ENCODE data around the gene LACTBL1.

LACTBL1 gene

DNA sequence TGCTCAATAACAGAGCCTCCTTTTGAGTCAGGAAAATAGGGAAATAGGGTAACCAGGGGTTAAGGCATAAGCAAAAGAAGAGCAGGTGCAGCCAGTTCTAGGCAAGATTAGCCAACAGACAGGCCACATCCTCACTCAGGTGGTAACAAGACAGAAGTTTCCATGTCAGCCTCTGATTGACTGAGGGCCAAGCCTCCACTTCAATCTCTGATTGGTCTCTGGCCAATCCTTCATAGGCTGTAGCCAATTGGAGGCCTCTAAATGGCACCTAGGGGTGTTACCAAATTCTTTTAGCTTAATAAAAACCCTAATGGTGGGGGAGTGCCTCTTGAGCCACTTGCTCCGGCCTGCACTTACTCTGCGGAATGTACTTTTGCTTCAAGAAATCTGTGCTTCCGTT is 37.2 kb downstream of the LACTBL1 start:
- no peak for DNase-seq

DNA sequence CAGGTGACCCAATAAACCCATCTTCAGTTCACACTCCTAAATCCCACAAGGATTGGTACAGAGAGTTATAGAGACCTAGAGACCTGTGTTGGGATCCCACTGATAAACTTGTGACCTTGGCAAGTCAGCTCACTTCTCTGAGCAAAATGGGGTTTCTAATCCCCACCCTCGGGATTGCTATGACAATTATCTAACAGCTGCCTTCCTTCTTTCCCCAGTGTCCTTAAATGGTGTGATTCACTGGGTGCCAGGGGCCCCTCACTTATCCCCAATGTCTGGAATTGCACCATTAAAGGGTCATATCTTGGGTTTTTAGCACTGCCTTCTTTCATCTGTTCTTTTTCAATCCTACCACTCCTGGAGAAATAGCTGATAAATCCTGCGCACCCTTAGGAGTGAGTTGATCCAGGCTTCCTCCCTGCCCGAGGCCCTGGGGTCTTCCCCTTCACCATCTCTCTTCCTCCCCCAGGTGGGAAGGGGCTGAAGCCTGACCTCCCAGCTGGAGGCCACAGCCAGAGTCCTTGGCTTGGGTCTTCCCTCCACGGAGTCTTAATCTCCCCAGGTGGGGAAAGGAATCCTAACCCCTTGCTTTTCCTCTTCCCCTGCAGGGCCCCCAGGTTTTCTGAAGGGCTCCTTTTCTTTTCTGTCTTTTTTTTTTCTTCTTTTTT is 39.7 kb downstream of the LACTBL1 start:
- no peak for DNase-seq

DNA sequence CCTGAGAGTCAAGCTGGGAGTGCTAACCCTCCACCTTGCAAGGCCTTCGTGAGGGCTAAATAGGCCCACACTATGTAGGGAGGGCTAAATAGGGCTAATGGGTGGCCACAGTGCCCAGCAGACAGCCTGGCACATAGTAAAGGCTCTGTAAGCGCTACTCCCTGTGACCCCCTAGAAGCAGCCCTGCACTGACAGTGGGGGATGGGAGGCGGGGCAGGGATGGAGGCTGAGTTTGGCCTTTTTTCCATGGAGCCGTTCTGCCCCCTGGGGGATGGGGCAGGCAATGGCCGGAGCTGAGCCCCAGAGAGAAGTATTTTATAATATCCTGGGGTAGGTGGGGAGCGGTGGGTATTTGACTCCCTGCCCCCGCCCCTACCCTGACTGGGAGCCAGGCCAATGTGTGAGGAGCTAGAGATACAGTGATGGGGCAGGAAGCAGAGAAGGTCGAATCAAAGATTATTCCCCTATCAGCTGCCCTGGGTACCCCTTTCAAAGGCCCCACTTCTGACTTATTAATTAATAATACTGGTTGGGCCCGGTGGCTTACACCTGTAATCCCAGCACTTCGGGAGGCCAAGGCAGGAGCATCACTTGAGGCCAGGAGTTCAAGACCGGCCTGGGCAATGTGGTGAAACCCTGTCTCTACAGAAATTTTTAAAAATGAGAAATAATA is 42.3 kb downstream of the LACTBL1 start:
- peak; percentile 52 for DNase-seq

DNA sequence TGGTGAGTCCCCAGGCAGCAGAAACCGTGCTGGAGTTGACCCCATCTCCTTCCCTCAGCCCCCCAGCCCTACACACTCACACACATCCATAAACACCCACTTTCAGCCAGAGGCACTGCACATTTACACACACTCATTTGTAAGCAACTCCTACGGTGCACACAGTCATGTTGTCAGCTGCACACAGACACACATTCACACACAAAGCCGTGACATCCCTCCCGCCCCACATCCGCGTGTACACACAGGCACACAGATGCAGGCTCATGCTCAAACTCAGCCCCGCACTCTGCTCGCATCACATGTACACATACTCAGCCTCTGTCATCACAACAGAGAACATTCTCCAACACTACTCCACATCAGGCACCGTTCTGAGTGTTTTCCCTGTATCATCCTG is 47.6 kb downstream of the LACTBL1 start:
- DNase-seq, result no peak

- no peak for DNase-seq
Observed at GRCh38 chr1:22922640-22923039, 50.0 kb downstream of the LACTBL1 start.

DNA sequence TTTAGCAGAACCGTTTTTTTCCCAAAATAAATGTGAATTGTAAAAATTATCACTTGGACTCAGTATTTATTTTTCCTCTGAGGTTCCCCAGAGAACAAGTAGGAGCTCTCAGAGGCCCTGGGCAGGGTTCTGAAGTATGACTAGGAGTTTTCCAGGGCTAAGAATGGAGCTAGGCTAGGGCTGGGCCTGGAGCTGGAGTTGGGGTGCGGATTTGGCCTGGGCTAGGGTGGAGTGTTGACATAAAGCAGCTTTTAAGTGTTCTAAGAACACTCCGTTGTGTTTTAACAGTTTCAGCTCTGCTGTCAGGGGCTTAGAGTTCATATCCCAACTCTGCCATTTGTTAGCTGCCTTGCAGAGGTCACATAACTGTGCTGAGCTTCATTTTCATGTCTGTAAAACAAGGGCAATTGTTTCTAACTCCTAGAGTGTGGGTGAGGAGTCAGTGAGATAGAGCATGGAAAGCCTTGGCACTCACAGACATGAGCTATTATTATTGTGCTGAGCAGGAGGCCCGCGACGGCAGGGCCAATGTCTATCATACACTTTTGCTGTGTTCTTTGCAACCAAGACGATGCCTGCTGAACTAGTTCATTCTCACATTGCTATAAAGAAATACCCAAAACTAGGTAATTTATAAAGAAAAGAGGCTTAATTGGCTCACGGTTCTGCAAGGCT is 51.1 kb downstream of the LACTBL1 start:
- DNase-seq, result no peak

GRCh38 chr1:22920734-22921451 is 51.8 kb downstream of the LACTBL1 start:
- DNase-seq, result no peak

- no peak for DNase-seq
Observed at GRCh38 chr1:22920026-22920733, 52.5 kb downstream of the LACTBL1 start.

DNA sequence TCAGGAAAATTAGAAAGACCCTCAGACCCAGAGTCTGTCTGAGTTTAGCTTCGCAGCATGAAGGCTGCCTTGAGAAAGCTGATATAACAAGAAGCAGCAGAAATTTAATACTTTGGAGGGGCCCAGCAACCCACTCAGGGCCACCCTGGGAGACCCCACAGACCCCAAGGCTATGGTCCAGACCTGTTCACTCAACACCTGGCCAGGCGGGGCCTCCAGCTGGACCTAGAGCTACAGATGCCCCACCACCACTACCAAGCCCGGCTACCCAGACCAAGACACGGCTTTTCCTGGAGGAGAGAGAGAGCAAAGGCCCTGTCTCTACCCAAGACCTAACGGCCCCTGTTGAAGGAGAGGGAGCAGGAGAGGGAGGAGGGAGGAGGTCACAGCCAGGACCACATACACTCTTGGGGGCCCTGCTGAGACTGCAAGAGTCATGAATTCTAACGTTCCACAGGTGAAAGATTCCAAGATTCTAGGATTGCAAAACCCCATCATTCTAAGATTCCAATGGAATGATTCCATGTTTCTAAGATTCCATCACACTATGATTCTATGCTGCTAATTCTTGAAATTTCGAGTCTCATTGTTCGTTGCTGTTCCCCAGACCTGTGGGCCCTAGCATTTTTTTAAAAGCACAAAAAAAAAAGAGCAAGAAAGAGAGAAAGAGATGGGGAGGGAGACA is 53.2 kb downstream of the LACTBL1 start:
- DNase-seq, result no peak

DNA sequence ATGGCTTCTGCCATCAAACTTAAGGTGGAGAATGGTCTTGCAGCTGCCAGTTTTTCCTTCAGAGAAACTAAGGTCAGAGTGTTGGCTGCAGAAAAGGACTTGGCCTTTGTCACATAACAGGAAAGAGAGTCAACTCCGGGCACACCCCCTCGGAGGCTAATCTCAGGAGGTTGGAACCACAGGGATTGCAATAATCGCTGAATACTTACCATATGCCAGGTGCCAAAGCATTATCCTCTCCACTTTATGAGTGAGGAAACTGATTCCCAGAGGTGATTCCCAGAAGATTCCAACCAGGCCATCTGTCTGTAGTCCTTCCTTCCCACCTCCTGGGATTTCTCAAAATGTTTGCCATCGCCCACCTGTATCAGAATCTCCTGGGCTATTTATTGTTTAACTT is 54.0 kb downstream of the LACTBL1 start:
- no peak for DNase-seq

- no peak for DNase-seq
Observed at GRCh38 chr1:22917989-22918388, 54.7 kb downstream of the LACTBL1 start.

DNA sequence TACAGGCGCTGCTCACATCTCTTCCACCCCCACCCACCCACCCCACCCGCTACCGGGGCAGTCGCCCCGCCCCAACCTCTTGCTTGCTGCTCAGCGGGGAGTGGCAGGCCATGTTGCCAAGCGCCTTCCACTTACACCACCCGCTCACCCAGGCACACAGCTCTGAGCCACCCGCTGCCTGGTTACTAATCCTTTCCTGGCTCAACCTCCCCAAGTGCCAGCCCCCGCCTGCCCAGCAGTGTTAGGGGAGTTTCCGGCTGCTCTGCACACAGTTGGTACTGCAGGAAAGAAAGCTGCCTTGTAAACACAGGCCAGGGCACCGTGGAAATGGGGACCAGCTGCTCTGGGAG is 56.2 kb downstream of the LACTBL1 start:
- no peak for DNase-seq

DNA sequence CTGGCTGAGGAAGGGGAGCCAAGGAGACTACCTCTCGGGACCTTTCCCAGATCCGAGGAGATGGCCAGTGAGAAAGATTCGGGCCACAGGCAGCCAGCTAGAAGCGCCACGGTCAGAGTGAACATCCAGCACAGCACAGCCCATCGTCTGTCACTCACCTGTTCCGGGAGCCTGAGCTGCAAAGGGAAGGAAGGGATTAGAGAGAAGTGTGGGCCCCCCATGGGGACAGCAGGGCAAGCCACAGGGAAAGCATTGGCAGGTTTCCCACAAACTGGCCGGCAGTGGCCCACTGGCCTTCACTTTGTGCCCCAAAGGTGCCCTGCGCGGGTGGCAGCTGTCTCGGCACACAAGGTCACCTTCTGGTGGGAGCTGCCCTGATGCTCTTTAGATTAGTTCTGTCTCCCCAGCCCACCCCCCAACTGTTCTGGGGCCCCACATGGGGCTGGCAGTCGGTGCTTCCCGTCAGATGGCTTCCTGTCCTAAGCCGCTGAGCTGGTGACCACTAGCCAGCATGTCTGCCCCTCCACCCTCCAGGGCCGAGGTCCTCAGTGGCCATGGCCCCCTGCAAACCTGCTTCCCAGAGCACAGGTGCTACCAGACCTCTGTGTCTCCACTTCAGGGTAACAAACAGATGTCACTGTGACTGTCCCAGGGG is 56.7 kb downstream of the LACTBL1 start:
- DNase-seq, result no peak

DNA sequence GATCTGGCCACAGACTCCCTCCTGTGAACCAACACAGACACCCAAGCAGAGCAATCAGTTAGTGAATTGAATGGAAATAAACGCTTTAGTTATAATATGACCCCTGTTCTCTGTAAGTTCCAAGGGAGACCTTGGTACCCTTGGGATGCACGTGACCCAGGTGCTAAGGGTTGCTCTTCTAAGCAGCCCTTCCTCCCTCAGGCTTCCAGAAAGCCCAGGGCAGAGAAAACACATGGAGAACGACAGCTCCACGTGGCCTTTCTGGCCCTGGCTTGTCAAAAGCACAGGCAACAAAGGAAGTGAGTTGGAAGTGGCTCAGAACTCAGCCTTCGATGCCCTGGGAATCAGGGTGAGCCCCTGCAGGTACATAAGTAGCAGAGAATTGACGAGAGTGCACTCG is 57.4 kb downstream of the LACTBL1 start:
- DNase-seq, result no peak

GRCh38 chr1:22914633-22915217 is 57.9 kb downstream of the LACTBL1 start:
- DNase-seq, result no peak

DNA sequence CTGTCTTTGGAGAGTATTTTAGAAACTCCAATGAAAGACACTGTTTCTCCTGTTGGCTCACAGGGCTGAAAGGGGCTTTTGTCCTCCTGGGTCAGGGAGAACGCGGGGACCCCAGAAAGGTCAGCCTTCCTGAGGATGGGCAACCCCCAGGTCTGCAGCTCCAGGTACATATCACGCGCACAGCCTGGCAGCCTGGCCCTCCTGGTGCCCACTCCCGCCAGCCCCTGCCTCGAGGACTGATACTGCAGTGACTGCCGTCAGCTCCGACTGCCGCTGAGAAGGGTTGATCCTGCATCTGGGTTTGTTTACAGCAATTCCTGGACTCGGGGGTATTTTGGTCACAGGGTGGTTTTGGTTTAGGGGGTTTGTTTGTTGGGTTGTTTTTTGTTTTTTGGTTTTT is 58.5 kb downstream of the LACTBL1 start:
- DNase-seq, result no peak

DNA sequence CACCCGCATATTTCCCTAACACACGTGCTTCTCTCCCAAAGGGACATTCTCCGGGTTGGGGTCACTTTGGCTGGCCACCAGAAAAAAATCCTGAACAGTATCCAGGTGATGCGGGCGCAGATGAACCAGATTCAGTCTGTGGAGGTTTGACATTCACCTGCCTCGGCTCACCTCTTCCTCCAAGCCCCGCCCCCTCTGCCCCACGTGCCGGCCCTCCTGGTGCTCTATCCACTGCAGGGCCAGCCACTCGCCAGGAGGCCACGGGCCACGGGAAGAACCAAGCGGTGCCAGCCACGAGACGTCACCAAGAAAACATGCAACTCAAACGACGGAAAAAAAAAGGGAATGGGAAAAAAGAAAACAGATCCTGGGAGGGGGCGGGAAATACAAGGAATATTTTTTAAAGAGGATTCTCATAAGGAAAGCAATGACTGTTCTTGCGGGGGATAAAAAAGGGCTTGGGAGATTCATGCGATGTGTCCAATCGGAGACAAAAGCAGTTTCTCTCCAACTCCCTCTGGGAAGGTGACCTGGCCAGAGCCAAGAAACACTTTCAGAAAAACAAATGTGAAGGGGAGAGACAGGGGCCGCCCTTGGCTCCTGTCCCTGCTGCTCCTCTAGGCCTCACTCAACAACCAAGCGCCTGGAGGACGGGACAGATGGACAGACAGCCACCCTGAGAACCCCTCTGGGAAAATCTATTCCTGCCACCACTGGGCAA is 59.1 kb downstream of the LACTBL1 start:
- no peak for DNase-seq

DNA sequence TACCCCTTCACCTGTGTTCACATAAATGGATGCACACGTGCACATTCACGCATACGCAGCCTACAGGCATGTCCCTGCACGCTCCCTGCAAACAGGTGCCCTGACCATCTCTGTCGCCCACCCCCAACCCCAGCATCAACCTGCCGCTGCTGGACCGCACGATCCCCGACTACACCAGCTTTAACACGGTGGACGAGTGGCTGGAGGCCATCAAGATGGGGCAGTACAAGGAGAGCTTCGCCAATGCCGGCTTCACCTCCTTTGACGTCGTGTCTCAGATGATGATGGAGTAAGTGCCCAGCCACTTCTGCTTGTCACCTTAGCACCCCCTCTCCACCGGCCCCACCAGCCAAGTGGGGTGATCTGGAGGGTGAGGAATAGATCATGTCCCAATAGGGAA is 60.4 kb downstream of the LACTBL1 start:
- no peak for DNase-seq

- no peak for DNase-seq
Observed at GRCh38 chr1:22910986-22911651, 61.5 kb downstream of the LACTBL1 start.

DNA sequence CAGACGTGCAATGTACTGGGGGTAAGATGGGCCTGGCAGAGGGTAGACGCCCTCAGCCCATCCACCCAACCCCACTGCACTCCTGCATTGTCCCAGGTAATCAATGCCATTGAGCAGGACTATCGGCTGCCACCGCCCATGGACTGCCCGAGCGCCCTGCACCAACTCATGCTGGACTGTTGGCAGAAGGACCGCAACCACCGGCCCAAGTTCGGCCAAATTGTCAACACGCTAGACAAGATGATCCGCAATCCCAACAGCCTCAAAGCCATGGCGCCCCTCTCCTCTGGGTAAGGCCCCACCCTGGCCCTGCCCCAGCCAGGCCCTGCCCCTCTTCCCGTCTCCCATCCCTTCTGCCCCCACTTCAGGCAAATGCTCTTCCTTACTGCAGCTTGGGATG is 62.4 kb downstream of the LACTBL1 start:
- no peak for DNase-seq
